Measurements from ENCODE around the gene NINJ2. TPM values are rescaled to one million over a fixed set of nuclear protein-coding genes. Genes with fewer than 3 reads are reported as not detected.
"Not testable (repeated sequence)": the region's sequence is repeated elsewhere in the genome, so short reads cannot be mapped to it uniquely, and the experiment has no call there.

Gene NINJ2
- total RNA-seq, 1 experiment from 2014 or later, result not detected

DNA sequence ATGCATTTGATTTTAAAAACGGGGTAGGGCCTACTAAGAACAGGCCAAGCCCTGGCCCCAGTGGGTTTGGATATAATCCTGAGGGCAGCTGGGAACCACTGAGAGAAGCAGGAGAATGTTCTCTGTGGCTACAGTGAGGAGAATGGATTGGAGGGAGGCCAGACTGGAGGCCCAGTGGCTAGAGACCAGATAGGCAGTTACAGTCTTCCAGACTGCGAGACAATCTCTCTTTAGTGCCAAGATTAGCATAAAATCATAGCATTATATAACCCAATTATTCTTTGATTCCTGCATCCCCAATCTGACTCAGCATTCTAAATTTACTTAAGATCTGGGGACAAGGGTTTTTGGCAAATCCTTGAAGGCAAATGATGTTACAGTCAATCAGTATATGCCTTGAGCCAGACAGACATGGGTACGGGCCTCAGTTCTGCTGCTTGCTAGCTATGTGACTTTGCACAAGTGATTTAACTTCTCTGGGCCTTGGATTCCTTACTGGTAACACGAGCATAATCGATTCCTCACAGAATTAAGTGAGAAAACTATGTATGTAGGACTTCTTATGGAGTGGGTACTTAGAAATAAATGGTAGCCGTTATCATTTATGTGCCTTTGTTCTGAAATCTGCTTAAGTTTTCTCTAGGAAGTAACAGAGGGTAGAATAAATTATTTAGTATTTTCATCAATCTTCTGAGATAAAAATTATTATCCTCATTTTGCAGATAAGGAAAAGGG lies 18.3 kb downstream of the NINJ2 start:
- Mint-ChIP-seq H3K36me3 (ENCODE audit: insufficient read depth, unreplicated experiment) (peaks cover 16% of the 10 kb centered on the region), H3K27me3 (ENCODE audit: unreplicated experiment) (no peaks in the 10 kb centered on the region), H3K4me1 (ENCODE audit: low read depth, unreplicated experiment) (peaks cover 11% of the 10 kb centered on the region), H3K9me3 (ENCODE audit: low read depth, unreplicated experiment) (no peaks in the 10 kb centered on the region), H3K27ac (ENCODE audit: unreplicated experiment) (no peak overlapping the region), H3K4me3 (ENCODE audit: low read depth, unreplicated experiment) (no peak overlapping the region)
- TF ChIP-seq, protein P1, sequence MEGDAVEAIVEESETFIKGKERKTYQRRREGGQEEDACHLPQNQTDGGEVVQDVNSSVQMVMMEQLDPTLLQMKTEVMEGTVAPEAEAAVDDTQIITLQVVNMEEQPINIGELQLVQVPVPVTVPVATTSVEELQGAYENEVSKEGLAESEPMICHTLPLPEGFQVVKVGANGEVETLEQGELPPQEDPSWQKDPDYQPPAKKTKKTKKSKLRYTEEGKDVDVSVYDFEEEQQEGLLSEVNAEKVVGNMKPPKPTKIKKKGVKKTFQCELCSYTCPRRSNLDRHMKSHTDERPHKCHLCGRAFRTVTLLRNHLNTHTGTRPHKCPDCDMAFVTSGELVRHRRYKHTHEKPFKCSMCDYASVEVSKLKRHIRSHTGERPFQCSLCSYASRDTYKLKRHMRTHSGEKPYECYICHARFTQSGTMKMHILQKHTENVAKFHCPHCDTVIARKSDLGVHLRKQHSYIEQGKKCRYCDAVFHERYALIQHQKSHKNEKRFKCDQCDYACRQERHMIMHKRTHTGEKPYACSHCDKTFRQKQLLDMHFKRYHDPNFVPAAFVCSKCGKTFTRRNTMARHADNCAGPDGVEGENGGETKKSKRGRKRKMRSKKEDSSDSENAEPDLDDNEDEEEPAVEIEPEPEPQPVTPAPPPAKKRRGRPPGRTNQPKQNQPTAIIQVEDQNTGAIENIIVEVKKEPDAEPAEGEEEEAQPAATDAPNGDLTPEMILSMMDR (IDR thresholded peaks at IDR 0.05; ENCODE audit: unreplicated experiment), result no peak
- CTCF ChIA-PET, result no interaction called here
- intact Hi-C loops (cut with micrococcal nuclease; ENCODE audit: unreplicated experiment), result loop anchor here (10.0 kb wide), 1 partner anchor 110 kb away; the partner anchor contains the start of gene WNK1
- no peak for DNase-seq
- BruUV-seq (replicated peaks), result no TSS peak

DNA sequence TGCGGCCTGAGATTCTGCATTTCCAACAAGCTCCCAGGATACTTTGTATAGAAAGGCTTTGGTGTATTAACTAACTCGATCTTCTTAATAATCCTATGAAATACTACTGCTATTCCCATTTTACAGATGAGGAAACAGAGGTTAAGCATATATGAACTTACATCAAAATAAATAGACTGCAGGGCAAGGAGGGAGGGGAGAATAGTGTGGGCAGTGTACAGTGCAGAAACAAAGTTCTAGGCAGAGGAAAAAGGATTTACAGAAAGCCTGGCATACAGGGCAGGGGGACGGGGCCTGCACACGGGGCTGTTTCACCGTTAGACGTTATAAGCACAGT lies 19.0 kb downstream of the NINJ2 start:
- H3K27me3 Mint-ChIP-seq (ENCODE audit: unreplicated experiment), result no peaks in the 10 kb centered on the region
- no peak overlapping the region for H3K4me3 Mint-ChIP-seq (ENCODE audit: low read depth, unreplicated experiment)
- no TSS peak for BruUV-seq (replicated peaks)

DNA sequence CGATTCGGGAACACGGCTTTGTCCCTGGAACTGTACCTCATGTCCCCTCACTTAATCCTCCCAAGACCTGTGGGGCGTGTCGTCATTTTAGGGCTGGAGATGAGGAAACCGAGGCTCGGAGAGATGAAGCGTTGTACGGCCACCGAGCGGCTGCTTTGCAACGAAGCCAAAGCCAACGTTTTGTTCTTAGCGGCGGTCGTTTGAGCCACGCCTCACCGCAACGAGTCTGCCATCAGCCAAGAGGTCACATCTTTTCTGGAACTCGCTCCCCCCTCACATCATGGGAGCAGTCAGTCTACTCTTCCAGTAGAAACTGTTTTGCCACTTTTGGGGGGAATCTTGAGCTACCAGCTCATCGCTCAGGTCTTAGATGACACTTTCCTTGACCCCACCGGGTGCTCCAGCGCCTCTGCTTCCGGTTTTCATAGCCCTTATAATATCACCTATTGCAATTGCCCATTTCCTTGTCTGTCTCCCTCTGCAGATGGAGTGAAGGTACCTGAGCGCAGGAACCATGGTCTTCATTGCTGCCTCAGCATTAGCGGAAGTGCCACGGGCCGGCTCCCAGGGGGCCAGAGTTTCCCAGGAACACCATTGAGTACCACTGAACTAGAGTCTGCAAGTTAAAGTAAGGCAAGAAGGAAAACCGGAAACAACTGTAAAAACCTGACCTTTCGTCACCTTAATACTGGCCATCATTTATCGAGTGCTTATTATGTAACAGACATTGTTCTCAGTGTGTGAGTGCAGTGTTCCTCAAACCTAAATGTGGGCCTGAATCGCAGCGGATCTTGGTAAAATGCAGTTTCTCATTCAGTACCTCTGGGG lies 19.6 kb downstream of the NINJ2 start:
- TF ChIP-seq, protein P1 (IDR thresholded peaks at IDR 0.05; ENCODE audit: unreplicated experiment), result no peak
- intact Hi-C loops (cut with micrococcal nuclease; ENCODE audit: unreplicated experiment), result loop anchor here (10.0 kb wide), 1 partner anchor 111 kb away; the partner anchor contains the start of gene WNK1
- BruUV-seq (replicated peaks), result TSS peak; percentile 54
- Mint-ChIP-seq H3K36me3 (ENCODE audit: insufficient read depth, unreplicated experiment) (peaks cover 16% of the 10 kb centered on the region), H3K9me3 (ENCODE audit: low read depth, unreplicated experiment) (no peaks in the 10 kb centered on the region), H3K27ac (ENCODE audit: unreplicated experiment) (peak overlapping the region; percentile 50), H3K27me3 (ENCODE audit: unreplicated experiment) (no peaks in the 10 kb centered on the region), H3K4me3 (ENCODE audit: low read depth, unreplicated experiment) (peak overlapping the region; percentile 73), H3K4me1 (ENCODE audit: low read depth, unreplicated experiment) (peaks cover 11% of the 10 kb centered on the region)
- no peak for DNase-seq
- CTCF ChIA-PET, result no interaction called here

More for the DNA sequence above, 19.0 kb downstream of the NINJ2 start:
- DNase-seq, result no peak
- intact Hi-C loops (cut with micrococcal nuclease; ENCODE audit: unreplicated experiment), result loop anchor here (10.0 kb wide), 1 partner anchor 111 kb away; the partner anchor contains the start of gene WNK1
- Mint-ChIP-seq H3K9me3 (ENCODE audit: low read depth, unreplicated experiment) (no peaks in the 10 kb centered on the region), H3K36me3 (ENCODE audit: insufficient read depth, unreplicated experiment) (peaks cover 16% of the 10 kb centered on the region), H3K4me1 (ENCODE audit: low read depth, unreplicated experiment) (peaks cover 11% of the 10 kb centered on the region), H3K27ac (ENCODE audit: unreplicated experiment) (no peak overlapping the region)
- TF ChIP-seq, protein P1 (IDR thresholded peaks at IDR 0.05; ENCODE audit: unreplicated experiment), result no peak
- CTCF ChIA-PET, result no interaction called here

DNA sequence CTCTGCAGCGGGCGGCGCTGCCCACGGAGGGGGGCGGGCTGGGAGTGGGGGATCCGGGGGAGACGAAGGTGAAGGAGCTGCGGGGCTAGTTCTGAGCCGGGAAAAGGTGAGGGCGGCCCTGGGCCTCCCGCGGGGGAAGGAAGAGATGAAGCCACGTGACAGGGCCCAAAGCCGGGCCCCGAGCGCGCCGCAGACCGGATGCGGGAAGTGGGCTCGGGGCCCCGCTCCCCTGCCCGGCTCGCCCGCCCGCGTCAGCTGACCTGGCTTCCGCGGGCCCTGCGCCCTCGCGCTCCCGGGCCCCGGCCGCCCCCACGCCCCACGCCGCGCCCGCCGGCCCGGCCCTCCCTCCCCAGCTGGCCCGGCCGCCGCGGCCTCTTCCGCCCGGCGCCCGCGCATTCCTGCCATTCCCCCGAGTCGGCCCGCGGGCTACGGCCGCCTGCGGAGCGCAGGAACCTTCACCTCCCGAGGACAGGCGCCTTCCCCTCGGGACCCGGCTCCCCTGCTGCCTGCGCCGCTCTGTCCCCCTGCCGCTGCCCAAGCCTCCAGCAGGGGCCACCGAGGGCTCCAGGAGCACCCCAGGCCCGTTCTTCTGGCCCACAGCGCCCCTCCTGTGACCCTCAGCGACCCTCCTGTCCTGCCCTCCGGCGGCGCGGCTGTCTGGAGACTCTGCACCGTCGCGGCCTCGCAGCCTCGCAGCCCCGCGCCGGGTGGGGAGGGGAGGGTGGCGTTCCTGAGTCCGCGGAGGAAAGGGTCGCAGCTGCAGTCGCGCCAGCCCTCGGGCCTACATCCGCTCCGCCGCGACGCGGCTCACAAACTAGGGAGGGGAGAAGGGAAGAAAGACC lies 20.4 kb downstream of the NINJ2 start:
- Mint-ChIP-seq H3K27me3 (ENCODE audit: unreplicated experiment) (no peaks in the 10 kb centered on the region), H3K4me1 (ENCODE audit: low read depth, unreplicated experiment) (peaks cover 11% of the 10 kb centered on the region), H3K36me3 (ENCODE audit: insufficient read depth, unreplicated experiment) (peaks cover 16% of the 10 kb centered on the region), H3K27ac (ENCODE audit: unreplicated experiment) (peak overlapping the region; percentile 47), H3K4me3 (ENCODE audit: low read depth, unreplicated experiment) (peak overlapping the region; percentile 73), H3K9me3 (ENCODE audit: low read depth, unreplicated experiment) (no peaks in the 10 kb centered on the region)
- no TSS peak for BruUV-seq (replicated peaks)
- TF ChIP-seq, protein P1 (IDR thresholded peaks at IDR 0.05; ENCODE audit: unreplicated experiment), result peak; percentile 41
- intact Hi-C loops (cut with micrococcal nuclease; ENCODE audit: unreplicated experiment), result loop anchor here (10.0 kb wide), 1 partner anchor 112 kb away; the partner anchor contains the start of gene WNK1
- CTCF ChIA-PET, result interaction anchor here (0.8 kb wide), 1 partner anchor 10 kb away, joined by 3 read pairs; no protein-coding TSS in a partner anchor
- peak; percentile 69 for DNase-seq

DNA sequence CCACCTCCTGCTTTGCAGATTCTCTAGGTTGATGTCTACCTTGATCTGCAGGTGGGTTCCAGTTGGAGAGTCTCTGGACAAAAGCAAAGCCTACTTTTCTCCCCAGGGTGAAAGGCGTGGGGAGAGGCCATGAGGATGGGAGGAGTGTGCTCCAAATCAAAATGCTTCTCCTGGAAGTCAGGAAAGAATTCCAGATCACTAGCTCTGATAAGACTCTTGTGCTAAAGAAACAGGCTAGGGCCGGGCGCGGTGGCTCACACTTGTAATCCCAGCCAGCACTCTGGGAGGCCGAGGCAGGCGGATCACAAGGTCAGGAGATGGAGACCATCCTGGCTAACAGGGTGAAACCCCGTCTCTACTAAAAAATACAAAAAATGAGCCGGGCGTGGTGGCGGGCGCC lies 21.9 kb downstream of the NINJ2 start:
- CTCF ChIA-PET; H3K27ac Mint-ChIP-seq (ENCODE audit: unreplicated experiment); H3K9me3 Mint-ChIP-seq (ENCODE audit: low read depth, unreplicated experiment); H3K4me3 Mint-ChIP-seq (ENCODE audit: low read depth, unreplicated experiment); DNase-seq; H3K27me3 Mint-ChIP-seq (ENCODE audit: unreplicated experiment); BruUV-seq (replicated peaks): not testable (repeated sequence)
- Mint-ChIP-seq H3K36me3 (ENCODE audit: insufficient read depth, unreplicated experiment) (peaks cover 16% of the 10 kb centered on the region), H3K4me1 (ENCODE audit: low read depth, unreplicated experiment) (peaks cover 11% of the 10 kb centered on the region)
- intact Hi-C loops (cut with micrococcal nuclease; ENCODE audit: unreplicated experiment), result loop anchor here (10.0 kb wide), 1 partner anchor 113 kb away; the partner anchor contains the start of gene WNK1
